ENCODE measurements around the gene IGFL1. TPM values are rescaled to one million over a fixed set of nuclear protein-coding genes. Genes with fewer than 3 reads are reported as not detected.

Gene IGFL1
- total and polyA plus RNA-seq, 10 of the 15 experiments (the other 5 are each of a cell fraction or from before 2014, with no cell fraction given), result not detected

DNA sequence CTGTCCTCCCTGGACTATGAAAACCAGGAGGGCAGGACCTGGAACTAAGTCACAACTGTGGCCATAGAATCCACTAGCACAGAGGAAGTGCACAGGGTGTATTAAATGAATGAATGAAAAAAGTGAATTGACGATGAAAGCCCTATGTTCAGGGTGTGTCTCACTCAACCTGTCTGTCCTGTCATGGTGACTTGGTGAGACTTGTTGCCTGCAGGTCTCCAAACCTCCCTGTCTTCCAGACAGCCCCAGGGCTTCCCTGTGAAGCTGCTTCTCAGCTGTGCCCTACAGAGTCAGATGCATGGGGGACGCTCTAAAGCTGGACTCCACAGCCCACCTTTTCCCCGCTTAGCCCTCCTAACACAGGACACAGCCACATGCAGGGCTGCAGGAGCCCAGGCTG lies 4.8 kb upstream of the IGFL1 start:
- no peak for FAIRE-seq

More for the DNA sequence above, 4.8 kb upstream of the IGFL1 start:
- ChIA-PET RAD21 (ENCODE audit: unreplicated experiment) (no interaction called here), CTCF (no interaction called here), POLR2A (no interaction called here), SMC1A (ENCODE audit: uncharacterized antibody, unreplicated experiment) (no interaction called here)
- no TSS peak for BruUV-seq (replicated peaks)
- intact Hi-C loops (cut with micrococcal nuclease; ENCODE audit: unreplicated experiment) (no loop called here), in situ Hi-C loops (cut with MboI) (no loop called here)
- Histone ChIP-seq H3K9me3 (replicated peaks; ENCODE audit: control insufficient read depth, insufficient read depth, low read length) (no peaks in the 10 kb centered on the region), H3K36me3 (ENCODE audit: control insufficient read depth in 2 of 2, insufficient read depth in 2 of 2, low read length in 1 of 2) (no peaks in the 10 kb centered on the region), H3K79me2 (ENCODE audit: control insufficient read depth, insufficient read depth, low read length) (no peaks in the 10 kb centered on the region), H3K4me2 (ENCODE audit: control insufficient read depth, insufficient read depth) (no peak overlapping the region), H4K20me1 (ENCODE audit: control insufficient read depth, insufficient read depth) (no peaks in the 10 kb centered on the region), H3K9ac (ENCODE audit: control insufficient read depth, insufficient read depth, low read length) (no peak overlapping the region), H3K4me1 (ENCODE audit: control insufficient read depth, insufficient read depth, low read length) (no peaks in the 10 kb centered on the region), H3K27ac (ENCODE audit: control insufficient read depth, insufficient read depth) (no peak overlapping the region), H3K4me3 (no peak overlapping the region), H3K27me3 (replicated peaks in 1 of 2; ENCODE audit: control insufficient read depth in 2 of 2, insufficient read depth in 2 of 2, low read length in 1 of 2) (peaks cover 0 to 2% of the 10 kb centered on the region in 2 experiments; a peak in 3 of 4 replicates), H2AFZ (ENCODE audit: control insufficient read depth, low read depth, low read length) (no peak overlapping the region)
- ATAC-seq (no peak), DNase-seq (ENCODE audit: low read depth, low spot score) (no peak)
- TF ChIP-seq DPF2 (IDR thresholded peaks at IDR 0.05) (no peak), NFIC (IDR thresholded peaks at IDR 0.05; ENCODE audit: low read depth, low read length) (no peak), SP1 (IDR thresholded peaks at IDR 0.05; ENCODE audit: low read depth, low read length) (no peak), YY1 (IDR thresholded peaks at IDR 0.05; ENCODE audit: low read depth, low read length) (no peak), NR2C1 (IDR thresholded peaks at IDR 0.05) (no peak), TBL1XR1 (IDR thresholded peaks at IDR 0.05; ENCODE audit: low read depth, low read length) (no peak), E2F8 (IDR thresholded peaks at IDR 0.05; ENCODE audit: low read depth, partially characterized antibody) (no peak), CHD1 (IDR thresholded peaks at IDR 0.05; ENCODE audit: low read depth, low read length) (no peak), WRNIP1 (IDR thresholded peaks at IDR 0.05; ENCODE audit: borderline replicate concordance, low read depth, low read length) (no peak), MTA3 (IDR thresholded peaks at IDR 0.05; ENCODE audit: borderline replicate concordance, low read length) (no peak), RELA (IDR thresholded peaks at IDR 0.05; ENCODE audit: borderline replicate concordance, partially characterized antibody) (no peak), POLR2A (IDR thresholded peaks at IDR 0.05; ENCODE audit: low read depth, low read length) (no peak), HDAC2 (IDR thresholded peaks at IDR 0.05) (no peak), TCF12 (IDR thresholded peaks at IDR 0.05; ENCODE audit: low read depth, low read length) (no peak)
- TF ChIP-seq, protein P1, sequence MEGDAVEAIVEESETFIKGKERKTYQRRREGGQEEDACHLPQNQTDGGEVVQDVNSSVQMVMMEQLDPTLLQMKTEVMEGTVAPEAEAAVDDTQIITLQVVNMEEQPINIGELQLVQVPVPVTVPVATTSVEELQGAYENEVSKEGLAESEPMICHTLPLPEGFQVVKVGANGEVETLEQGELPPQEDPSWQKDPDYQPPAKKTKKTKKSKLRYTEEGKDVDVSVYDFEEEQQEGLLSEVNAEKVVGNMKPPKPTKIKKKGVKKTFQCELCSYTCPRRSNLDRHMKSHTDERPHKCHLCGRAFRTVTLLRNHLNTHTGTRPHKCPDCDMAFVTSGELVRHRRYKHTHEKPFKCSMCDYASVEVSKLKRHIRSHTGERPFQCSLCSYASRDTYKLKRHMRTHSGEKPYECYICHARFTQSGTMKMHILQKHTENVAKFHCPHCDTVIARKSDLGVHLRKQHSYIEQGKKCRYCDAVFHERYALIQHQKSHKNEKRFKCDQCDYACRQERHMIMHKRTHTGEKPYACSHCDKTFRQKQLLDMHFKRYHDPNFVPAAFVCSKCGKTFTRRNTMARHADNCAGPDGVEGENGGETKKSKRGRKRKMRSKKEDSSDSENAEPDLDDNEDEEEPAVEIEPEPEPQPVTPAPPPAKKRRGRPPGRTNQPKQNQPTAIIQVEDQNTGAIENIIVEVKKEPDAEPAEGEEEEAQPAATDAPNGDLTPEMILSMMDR (IDR thresholded peaks at IDR 0.05 in 2 of 3, conservative IDR thresholded peaks at IDR 0.05 in 1 of 3; ENCODE audit: control insufficient read depth in 2 of 3, extremely low read depth in 1 of 3, insufficient read depth in 1 of 3, low read depth in 3 of 3, low read length in 3 of 3), result no peak
- WGBS (ENCODE audit: insufficient coverage, insufficient replicate concordance, low lambda C conversion rate, missing lambda C conversion rate), result 0% methylated on average over 3 of the region's 3 CpGs

All from GM12878 (cell line).